Embryonic facial prominence (tissue), 1 donor: Measurements from ENCODE around the gene NELL1.

Source experiments
- DNase-seq: peaks from one replicate; pipeline ENCODE4 v3.0.0-alpha.2; 2016; ENCODE audit errors: extremely low spot score

The NELL1 gene

DNA sequence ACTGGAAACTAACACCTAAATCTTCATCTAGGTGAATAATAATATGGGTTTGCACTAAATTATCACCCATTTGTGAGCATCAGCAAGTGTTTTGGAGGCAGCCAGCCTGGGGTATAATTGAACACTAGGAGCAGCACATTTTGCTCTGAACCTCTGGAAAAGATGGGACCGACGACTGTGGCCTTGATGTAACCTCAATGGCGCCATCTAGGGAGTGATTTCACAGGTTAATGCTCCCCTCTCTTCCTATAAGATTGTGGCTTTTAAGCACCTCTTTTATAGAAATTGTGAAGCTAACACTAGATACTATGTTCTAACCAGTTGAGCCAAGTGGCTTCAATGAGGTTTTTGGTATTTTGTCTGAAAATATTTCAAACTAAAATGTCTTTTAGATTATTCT lies 203.7 kb downstream of the NELL1 start:
- DNase-seq, result no peak

DNA sequence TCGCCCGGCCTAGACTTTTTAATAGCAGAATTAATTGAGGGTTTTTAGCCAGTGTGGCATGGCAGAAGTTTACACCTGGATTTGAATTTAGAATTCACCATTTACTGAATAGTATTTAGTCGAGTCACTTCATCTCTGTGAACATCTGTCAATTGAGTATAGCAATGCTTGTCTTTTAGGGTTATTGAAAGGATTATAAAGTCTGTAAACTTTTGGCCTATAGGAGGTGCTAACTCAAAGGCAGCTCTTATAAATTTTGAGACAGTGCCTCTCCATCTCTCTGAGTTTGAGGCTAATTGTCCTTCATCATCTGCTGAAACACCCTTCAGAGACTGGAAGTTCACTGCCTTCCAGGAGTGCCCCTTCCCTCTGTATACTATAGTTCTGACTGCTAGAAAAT lies 205.0 kb downstream of the NELL1 start:
- no peak for DNase-seq

DNA sequence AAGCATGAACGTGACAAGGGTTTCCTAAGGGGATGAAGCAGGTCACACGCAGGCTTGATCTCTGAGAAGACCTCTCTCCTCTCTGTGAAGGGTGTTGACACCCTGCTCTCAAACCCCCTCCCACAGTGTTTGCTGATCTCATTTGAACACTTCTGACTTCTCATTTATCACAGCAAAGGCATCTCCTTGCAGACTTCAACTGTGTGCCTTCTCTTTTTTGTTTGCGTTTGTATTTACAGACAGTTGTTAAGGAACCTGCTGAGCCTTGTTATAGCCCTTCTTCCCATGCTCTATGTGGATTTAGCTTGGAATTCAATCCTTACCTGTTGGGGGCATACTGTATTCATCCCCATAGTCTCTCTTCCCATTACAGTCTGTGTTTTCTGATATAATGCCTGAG lies 206.5 kb downstream of the NELL1 start:
- DNase-seq, result no peak

DNA sequence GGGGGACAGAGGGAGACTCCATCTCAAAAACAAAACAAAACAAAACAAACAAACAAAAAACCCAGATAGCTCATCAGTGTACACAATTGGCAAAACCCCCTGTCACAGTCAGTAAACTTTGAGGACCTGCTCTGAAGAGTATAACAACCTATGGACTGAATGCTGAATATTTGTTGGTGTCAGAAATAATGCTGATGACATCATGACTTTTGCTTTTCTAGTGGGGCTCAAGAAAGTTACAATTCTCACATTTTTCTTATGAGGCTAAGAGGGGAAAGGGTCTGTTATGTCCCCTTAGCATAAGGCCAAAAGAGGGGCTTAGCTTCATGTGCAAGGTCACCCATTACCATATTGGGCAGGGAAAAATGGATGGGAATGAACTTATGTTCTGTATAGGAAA lies 207.4 kb downstream of the NELL1 start:
- DNase-seq, result no peak

DNA sequence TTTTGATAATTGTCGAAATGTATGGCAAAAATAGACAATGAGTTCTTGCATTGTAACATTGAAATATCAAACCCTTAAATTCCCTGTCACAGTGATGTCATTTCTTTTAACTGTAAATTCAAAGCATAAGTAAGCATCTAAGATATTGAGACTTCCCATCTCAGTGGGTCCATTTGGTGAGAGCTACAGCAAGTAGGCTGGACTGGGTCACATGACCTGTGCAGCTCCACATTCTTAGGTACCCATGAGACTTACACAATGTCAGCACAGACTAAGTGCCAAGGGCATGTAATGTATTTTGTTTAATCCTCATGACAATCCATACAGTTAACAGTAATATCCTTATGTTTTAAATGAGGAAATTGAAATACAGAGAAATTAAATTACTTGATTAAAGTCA lies 210.7 kb downstream of the NELL1 start:
- no peak for DNase-seq

DNA sequence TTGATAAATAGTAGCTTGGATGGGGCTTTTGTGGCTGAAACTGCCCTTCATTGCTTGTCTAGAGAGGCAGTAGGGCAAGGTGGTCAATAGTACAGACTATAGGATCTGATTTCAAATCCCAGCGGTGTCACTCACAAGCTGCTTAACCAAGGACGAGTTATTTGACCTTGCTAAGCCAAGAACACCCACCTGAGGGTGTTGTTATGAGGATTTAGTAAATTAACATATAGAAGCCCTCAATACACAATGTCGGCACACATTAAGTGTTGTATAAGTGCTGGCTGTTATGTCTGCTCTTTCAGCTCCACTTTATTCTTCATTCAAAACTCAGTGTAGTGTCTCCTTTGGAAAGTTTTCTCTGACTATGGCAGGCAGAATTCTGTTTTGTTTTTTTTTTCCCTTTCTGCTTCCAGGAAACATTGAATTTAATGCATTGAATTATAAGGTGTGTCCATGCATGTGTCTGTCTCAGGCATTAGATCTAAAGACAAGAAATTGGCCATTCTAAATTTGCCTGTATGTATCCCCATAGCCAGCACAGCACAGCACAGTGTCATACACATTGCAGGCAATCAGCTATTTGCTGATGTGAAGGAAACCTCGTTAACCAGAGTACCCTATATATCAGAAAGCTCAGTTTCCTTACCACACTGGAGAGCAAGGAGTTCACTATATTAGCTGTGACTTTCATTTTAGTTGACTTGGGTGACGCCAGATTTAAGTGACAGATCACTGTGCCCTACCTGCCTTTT lies 212.1 kb downstream of the NELL1 start:
- no peak for DNase-seq

DNA sequence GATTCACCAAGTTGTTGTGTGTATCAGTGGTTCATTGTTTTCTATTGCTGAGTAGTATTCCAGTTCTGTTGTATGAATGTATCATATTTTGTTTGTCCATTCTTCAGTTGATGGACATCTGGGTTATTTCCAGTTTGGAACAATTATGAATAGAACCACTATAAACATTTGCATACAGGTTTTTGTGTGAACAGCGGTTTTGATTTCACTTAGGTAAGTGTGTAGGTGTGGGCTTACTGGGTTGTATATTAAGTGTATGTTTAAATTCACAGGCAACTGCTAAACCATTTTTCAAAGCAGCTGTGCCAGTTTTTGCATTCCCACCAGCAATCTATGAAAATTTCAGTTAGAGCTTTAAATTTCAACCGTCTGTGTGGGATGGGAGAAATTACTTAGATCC lies 217.8 kb downstream of the NELL1 start:
- no peak for DNase-seq

DNA sequence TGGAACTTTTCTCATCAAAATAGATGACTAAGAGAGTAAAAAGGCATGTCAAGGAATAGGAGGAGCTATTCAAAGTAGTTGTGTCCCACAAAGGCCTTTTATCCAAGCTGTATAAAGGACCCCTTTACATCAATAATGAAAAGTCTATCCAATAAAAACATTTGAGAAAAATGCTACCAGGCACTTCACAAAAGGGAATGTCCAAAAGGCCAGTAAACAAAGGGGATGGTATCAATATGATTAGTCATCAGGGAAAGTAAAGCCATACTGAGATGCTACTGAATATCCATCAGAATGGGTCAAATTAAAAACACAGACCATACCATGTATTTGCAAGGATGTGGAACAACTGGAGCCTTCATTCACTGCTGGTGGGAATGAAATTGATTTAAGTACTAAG lies 224.9 kb downstream of the NELL1 start:
- DNase-seq, result no peak

DNA sequence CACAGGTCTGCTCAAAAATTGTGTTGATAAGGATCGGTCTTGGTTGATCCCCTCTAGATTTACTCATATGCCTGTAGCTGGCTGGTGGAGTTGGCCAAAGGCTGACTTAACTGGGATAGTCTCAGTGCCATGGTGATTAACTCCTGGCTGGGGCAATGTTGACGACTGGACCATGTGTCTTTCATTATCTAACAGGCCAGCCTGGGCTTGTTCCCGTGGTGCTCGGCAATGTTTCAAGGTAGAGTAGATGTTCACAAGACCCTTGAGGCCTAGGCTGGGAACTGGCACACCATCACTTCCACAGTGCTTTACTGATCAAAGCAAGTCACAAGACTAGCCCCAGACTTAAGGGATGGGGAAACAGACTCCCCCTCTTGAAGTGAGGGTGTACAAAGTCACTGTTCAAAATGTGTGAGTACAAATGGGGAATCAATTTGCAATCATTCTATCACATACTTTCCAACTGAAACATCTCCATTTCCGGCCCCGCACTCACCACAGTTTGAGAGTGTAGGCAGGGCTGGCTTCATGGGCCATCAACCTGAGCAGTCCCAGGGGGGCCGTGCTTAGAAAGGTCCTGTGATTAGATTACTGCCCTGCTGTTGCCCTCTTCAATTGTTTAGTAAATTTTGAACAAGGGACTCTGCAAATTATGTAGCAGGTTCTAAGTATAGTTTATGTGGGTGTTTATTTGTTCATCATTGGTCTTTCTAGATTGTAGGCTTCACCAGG lies 240.8 kb downstream of the NELL1 start:
- DNase-seq, result no peak

DNA sequence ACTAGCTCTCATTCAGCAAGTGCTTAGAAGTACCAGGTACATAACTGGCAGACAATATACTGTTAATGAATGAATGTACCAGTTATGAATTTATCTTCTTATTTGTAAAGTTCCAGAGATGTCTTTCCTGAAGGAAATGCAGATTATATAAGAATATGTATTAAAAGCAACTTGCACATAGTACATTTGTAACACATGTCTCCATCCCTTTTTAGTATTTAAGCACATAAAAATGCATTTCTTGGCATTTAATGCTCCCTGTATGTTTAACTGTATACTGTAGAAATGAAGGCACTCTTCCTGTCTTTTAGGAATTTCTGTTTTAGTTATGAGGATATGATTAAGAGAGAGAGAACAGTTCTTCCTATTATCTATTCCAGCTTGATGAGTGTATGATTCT lies 241.3 kb downstream of the NELL1 start:
- no peak for DNase-seq

DNA sequence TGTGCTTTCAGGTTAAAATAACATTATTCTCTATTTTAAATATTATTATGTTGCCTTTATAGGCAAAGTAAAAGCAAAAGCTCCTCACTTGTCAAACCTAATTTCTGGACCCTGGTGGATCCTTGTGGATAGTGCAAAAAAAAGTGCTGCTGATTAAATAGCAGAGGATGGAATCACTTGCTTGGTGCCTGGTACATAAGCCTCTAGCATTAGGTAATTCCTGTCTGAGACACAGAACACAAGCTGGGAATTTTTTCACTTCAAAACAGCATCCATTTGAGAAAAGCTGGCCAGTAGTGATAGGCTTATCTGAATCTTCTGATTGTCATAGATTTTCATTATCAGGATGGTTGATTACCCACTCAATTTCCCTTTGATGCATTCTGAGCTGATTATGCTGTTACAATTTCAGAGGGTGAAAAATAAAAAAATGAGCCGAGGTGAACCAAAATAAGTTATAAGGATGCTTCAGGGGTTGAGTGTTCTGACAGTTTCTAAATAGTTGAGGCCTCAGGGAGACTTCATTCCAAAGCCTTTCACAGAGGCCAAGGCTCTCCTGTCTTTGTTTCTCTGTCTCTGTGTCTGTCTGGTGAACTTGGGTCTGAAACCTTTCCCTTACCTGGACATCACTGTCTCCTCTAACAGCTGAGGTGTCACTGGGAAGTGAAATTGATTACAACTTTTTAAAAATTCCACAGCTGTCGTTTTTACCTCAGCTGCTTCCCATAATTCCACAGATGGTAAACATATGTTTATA lies 242.9 kb downstream of the NELL1 start:
- DNase-seq, result no peak

DNA sequence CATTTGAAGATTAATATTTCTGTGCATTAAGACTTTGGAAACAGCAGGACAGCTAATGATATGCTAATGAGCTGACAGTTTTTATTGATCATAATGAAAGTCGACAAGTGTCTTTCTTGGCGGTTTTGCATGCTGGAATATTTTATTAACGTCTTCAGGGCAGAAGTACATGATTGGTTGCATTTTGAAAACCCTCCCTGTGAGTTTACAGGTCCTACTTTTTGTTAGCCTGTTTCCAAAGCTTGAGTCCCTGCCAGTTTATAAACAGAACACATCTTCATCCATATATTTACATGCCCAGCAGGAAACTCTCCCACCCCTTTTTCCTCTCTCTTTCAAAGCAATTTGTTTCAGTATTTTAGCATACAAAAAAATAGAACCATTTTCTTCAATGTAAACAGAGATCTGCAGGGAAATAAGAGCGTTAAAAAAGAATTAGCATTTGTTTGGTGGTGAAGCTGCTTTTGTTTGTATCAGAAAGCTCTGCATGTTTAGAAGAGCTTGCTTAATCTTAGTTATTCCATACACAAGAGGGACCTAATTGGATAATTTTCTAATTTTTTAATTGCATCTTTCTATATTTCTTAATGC lies 243.6 kb downstream of the NELL1 start:
- DNase-seq, result no peak

DNA sequence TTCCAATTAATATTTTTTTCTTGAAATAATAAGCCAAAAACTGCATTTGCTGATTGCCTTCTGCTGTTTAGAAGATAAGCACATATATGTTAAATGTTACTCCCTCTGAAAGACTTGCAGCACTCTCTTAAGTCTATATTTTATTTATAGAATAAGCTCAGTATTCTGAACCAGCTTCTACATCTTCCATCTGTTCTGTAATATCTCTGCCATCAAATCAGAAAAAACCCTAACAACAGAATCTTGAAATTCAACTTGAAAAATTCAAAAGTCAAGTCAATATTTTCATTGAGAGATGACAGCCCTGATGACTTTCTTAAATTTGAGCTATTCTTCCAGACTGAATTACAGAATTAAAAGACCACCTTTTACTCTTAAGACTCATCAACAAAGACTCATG lies 247.9 kb downstream of the NELL1 start:
- no peak for DNase-seq

DNA sequence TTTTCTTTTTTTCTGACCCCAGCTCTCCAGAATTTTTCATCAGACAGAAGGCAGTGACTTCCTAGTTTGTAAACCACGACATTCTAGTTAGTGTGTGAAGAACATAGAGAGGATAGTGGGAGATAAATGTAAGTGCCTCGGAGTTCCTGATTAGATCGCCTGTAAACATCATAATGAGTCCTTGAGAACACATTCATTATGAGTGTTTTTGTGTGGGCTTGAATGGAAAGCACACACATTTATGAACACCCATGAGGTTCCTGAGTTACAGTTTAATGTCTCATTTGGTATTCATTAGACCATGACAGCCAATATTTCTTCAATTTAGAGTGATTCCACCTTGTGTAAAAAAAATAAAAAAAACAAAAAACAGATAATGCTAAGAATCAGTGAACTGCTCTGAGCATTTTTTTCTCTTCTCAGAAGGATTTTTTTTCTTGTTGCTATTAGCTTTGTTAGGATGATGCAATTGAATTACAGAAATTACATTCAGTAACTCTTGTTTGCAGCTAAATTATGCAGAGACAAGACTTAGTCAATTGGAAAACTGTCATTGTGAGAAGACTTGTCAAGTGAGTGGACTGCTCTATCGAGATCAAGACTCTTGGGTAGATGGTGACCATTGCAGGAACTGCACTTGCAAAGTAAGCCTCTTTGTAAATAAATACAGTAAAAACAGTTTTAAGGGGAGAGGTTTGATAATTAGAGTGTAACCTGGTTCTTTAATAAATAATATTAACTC lies 257.6 kb downstream of the NELL1 start:
- DNase-seq, result no peak

DNA sequence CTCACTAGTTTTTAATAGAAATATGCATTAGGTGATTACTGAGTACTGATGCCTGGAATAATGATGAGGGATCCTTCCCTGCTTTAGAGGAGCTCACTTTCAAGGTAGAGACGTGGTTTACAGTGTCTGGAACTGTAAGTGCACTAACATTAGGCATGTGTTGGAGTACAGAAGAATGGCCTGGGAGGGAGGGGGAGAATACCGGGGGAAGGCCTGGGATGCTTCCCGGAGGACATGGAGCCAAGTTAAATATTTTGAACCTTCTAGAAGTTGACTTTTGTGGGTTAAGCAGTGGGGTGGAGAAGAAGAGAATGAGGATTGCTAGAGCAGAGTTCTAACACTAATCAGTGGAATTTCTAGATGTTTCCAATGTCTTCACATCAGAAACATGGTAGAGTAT lies 261.6 kb downstream of the NELL1 start:
- no peak for DNase-seq

DNA sequence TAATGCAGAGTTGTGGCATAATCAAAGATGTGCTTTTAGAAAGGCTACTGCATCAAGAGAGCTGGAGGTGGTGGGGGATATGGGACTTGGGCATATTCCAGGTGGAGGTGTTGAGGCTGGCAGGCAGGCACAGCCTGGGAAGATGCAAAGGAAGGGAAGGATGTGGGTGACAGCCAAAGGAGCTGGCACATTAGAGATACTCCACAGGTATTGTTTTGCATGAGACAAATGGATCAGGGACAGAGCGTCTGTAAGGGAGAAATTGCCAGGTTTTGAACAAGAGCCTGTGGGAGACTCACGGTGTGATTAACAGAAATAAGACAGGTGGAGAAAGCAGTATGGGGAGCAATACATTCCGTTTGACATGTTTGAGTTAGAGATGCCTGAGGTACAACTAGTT lies 263.7 kb downstream of the NELL1 start:
- DNase-seq, result no peak

DNA sequence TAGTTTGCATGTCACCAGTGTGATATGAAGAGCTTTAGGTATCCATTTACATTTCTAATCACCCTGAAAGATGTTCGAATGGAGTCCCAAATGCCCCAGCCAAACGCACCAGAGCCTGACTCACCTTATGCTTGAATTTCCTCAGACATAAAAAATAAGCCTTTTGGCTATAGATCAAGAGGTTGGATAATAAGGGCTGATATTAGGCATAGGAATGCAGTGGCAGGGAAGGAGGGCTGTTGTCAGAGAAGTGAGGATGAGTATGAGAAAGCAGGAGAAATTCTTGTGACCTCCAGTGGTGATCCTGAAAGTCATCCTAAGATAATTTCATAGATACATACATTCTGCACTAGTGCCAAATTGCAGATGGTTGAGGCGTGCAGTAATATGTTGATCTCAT lies 264.6 kb downstream of the NELL1 start:
- DNase-seq, result no peak

DNA sequence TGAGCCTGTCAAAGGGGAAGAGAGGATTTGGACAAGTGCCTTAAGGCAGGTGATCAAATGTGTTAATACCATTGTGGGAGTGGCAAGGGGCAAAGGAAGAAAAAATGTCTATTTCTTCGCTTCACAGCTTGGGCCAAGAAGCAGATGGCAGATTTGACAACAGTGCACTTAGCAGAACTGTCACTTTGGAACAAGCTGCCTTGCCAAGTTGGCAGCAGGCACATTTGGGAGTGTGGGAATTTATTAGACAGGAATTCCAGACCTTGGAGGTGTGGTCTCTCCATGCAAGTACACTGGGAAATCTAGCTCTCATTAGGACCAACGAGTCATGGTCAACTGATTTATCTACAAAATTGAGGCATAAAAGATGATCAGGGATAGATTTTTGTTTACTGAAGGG lies 265.1 kb downstream of the NELL1 start:
- DNase-seq, result no peak

DNA sequence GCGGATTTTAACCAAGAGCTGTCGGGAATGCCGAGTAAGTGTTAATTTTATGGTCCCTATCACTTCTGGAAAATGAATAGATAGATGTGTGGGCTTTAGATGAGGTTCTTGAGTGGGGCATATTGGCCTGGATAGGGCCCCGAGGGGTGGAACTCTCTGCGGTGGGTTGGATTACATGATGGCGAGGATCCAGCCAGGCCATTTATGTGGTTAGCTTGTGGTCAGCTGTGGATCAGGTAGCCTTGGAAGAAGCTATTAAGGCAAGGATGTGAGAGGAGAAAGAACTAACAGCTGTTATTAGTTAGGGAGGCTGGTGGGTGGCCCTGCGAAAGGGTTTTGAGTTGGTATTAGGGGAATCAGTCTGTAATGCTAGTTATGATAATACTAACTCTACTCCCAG lies 268.4 kb downstream of the NELL1 start:
- no peak for DNase-seq

DNA sequence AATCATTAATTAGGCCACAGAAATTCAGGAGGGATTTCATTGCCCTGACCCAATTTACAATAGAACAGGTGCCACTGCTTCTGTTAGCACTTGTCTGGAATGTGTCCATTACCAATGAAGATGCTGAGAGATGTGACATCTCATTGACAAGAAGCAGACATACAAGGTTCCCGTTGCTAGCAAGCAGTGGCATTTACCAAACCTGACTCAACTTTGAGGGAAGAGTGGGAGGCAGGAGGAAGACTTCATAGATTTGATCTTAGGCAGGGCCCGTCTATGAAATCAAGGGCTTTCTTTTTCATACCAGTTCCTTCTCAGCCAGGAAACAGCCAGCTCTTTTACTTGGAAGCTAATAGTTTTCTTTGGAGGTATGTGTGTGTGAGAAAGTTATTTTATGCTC lies 280.2 kb downstream of the NELL1 start:
- DNase-seq, result no peak

DNA sequence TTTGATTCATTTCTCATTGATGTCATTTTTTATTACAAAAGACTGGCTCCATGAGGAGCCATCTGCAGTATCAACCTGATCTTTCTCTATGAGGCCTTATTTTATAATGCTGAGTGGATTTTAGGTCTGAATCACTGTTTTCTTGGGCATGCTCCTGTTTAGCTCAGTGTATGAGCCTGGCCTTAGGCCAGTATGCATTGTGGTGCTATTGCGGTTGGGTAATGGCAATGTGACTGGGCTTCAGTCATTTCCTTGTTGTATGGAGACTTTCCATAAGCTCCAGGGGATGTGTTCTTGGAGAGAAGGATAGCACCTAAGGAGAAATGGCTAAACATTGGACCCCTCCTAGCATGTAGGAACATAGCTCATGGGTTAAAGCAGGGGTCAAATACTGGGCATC lies 293.2 kb downstream of the NELL1 start:
- no peak for DNase-seq

DNA sequence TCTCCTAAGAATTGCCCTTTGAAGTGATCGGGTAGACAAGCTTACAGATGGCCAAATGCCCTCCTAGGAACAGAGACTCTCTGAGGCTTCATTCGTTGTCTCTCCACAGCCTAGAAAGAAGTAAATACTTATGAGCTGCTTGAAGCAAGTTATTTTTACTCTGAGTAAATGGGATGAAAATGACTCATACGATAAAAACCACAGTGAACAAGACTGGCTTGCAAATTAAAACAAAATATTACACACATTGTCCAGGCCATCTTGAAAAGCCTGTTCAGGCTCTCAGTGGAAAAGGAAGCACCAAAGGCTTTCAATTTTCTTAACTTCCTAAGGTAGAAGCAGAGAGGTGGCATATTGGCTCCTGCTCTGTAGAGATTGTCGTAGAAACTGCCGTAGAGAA lies 294.2 kb downstream of the NELL1 start:
- no peak for DNase-seq
